IgD-negative memory B cell (primary cell): ENCODE results near the gene CCDC112. TPM values are rescaled to one million over a fixed set of nuclear protein-coding genes. Genes with fewer than 3 reads are reported as not detected.

ENCODE experiments used
- H3K27ac Mint-ChIP-seq, 3 donors: one replicate each; pipeline ENCODE4 v1.8.0; 2020 to 2022; ENCODE audit warnings: mild to moderate bottlenecking in 3 of 3, mixed read lengths in 3 of 3, moderate library complexity in 1 of 3
- H3K27me3 Mint-ChIP-seq: one replicate; pipeline ENCODE4 v1.8.0; 2021; ENCODE audit warnings: mixed read lengths
- H3K36me3 Mint-ChIP-seq: one replicate; pipeline ENCODE4 v1.8.0; 2020; ENCODE audit warnings: mild to moderate bottlenecking, mixed read lengths
- H3K4me1 Mint-ChIP-seq, 3 donors: one replicate each; pipeline ENCODE4 v1.8.0; 2020 to 2022; ENCODE audit warnings: mixed read lengths in 3 of 3, mild to moderate bottlenecking in 1 of 3
- H3K4me3 Mint-ChIP-seq, 4 donors: one replicate each; pipeline ENCODE4 v1.8.0; 2020 to 2022; ENCODE audit warnings: mild to moderate bottlenecking in 4 of 4, mixed read lengths in 4 of 4, moderate library complexity in 3 of 4
- H3K9me3 Mint-ChIP-seq, 3 donors: one replicate each; pipeline ENCODE4 v1.8.0; 2020 to 2021; ENCODE audit warnings: mixed read lengths in 3 of 3, mild to moderate bottlenecking in 1 of 3
- polyA plus RNA-seq: library from polyadenylated mRNA; unstranded; fragments of 300-500 nt; fragmentation: Illumina TruSeq; gene quantifications from one replicate; pipeline ENCODE4 v1.2.3, GENCODE V29; 2021

Gene CCDC112
- polyA plus RNA-seq, 1 donor from 2014 or later, result 10.8 TPM

DNA sequence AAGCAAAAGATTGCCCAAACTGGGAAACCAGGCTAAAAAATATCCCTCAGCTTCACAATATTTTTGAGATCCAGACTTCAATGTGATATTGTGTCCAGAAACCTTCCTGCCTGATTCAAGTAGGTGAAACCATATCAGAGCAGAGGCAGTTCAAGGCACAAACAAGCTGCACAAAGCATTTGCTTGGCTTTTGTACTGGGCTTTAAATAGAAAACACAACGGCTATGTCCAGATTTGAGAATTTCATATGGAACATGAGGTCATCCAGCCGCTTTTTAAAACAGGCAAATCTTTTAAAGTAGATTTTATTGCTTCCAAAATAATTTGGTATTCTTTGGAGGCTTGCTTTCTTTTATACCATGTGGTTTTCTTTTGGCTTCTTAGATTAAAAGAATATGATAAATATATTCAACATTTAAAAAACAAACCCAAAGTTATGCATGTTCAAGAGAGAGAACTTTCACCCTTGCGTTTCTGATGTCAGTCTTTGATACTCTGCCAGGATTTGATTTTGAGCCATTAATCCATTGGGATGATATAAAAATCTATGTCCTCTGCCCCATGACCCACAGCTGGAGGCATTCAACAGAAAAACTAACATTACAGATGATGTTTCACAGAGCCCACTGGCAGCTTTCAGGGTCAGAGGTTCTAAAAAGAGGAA is 29.0 kb upstream of the CCDC112 start:
- Mint-ChIP-seq H3K9me3 (no peaks in the 10 kb centered on the region), H3K27ac (no peak overlapping the region), H3K36me3 (peaks cover 2% of the 10 kb centered on the region), H3K27me3 (no peaks in the 10 kb centered on the region), H3K4me3 (no peak overlapping the region), H3K4me1 (peaks cover 14 to 24% (median 19%) of the 10 kb centered on the region in 3 donors)

- Mint-ChIP-seq H3K4me3 (no peak overlapping the region), H3K9me3 (no peaks in the 10 kb centered on the region), H3K36me3 (peaks cover 2% of the 10 kb centered on the region), H3K27me3 (no peaks in the 10 kb centered on the region), H3K4me1 (peaks cover 8 to 16% (median 10%) of the 10 kb centered on the region in 3 donors), H3K27ac (no peak overlapping the region)
Observed at GRCh38 chr5:115324021-115324420, 27.6 kb upstream of the CCDC112 start.

- no peaks in the 10 kb centered on the region for H3K27me3 Mint-ChIP-seq
- H3K9me3 Mint-ChIP-seq, result no peaks in the 10 kb centered on the region
Observed at GRCh38 chr5:115322729-115323128, 26.3 kb upstream of the CCDC112 start.

DNA sequence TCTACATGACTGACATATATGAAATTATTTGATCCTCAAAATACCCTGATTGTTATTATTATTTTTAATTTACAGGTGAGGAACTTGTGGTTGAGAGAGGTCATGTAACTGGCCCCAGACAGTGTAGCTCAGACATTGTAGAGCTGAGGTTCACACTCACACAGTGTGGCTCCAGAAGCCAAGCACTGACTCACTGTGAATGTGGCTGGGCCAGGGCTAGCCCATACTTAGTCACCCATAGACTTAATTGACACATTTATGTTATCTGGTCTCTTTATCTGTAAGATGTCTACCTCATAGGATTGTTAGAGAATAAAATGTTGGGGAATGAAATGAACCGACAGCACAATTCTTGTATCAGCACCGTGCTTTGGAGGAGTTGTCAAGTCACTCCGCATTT is 24.9 kb upstream of the CCDC112 start:
- H3K27ac Mint-ChIP-seq, result no peak overlapping the region
- H3K4me3 Mint-ChIP-seq, result no peak overlapping the region
- peaks cover 2% of the 10 kb centered on the region for H3K36me3 Mint-ChIP-seq
- H3K4me1 Mint-ChIP-seq, result no peaks in the 10 kb centered on the region
- H3K27me3 Mint-ChIP-seq, result no peaks in the 10 kb centered on the region
- no peaks in the 10 kb centered on the region for H3K9me3 Mint-ChIP-seq

More at GRCh38 chr5:115322729-115323128, 26.3 kb upstream of the CCDC112 start:
- peaks cover 2% of the 10 kb centered on the region for H3K36me3 Mint-ChIP-seq
- H3K27ac Mint-ChIP-seq, result no peak overlapping the region
- H3K4me3 Mint-ChIP-seq, result no peak overlapping the region
- peaks cover 0 to 3% (median 0%) of the 10 kb centered on the region in 3 donors for H3K4me1 Mint-ChIP-seq

- Mint-ChIP-seq H3K4me3 (no peak overlapping the region), H3K36me3 (peaks cover 2% of the 10 kb centered on the region), H3K4me1 (no peaks in the 10 kb centered on the region), H3K27ac (no peak overlapping the region), H3K9me3 (no peaks in the 10 kb centered on the region), H3K27me3 (no peaks in the 10 kb centered on the region)
Observed at GRCh38 chr5:115320515-115320914, 24.1 kb upstream of the CCDC112 start.

GRCh38 chr5:115320006-115320405 is 23.6 kb upstream of the CCDC112 start:
- no peak overlapping the region for H3K27ac Mint-ChIP-seq
- no peaks in the 10 kb centered on the region for H3K27me3 Mint-ChIP-seq
- H3K36me3 Mint-ChIP-seq, result peaks cover 2% of the 10 kb centered on the region
- H3K4me1 Mint-ChIP-seq, result no peaks in the 10 kb centered on the region
- H3K9me3 Mint-ChIP-seq, result no peaks in the 10 kb centered on the region
- no peak overlapping the region for H3K4me3 Mint-ChIP-seq

- Mint-ChIP-seq H3K4me1 (no peaks in the 10 kb centered on the region), H3K27me3 (no peaks in the 10 kb centered on the region), H3K36me3 (peaks cover 2% of the 10 kb centered on the region), H3K4me3 (no peak overlapping the region), H3K9me3 (no peaks in the 10 kb centered on the region), H3K27ac (no peak overlapping the region)
Observed at GRCh38 chr5:115319007-115319406, 22.6 kb upstream of the CCDC112 start.

GRCh38 chr5:115317736-115318135 is 21.3 kb upstream of the CCDC112 start:
- no peak overlapping the region for H3K4me3 Mint-ChIP-seq
- H3K9me3 Mint-ChIP-seq, result no peaks in the 10 kb centered on the region
- H3K27me3 Mint-ChIP-seq, result no peaks in the 10 kb centered on the region

DNA sequence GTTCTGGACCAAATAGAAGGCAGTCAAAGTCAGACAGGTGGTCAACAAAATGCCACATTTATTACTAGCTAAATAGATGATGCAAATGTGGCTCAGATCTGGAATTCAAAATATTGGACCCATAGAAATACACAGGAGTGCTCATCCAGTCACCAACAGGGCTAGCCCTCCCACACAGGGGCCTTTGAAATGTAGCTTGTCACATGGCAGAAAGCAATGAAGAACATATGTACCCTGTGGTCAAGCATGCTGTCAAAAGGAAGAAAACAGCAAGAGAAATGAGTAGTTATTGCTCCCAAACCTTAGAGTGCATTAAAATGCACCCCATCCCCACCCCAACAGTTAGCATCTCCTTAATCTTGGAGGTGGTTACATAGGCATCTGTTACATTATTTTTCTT is 20.9 kb upstream of the CCDC112 start:
- Mint-ChIP-seq H3K36me3 (no peaks in the 10 kb centered on the region), H3K27ac (no peak overlapping the region), H3K9me3 (no peaks in the 10 kb centered on the region), H3K4me1 (no peaks in the 10 kb centered on the region), H3K27me3 (no peaks in the 10 kb centered on the region), H3K4me3 (no peak overlapping the region)

More at GRCh38 chr5:115317736-115318135, 21.3 kb upstream of the CCDC112 start:
- peak overlapping the region in 1 of 3 donors; percentile 27 for H3K27ac Mint-ChIP-seq
- H3K36me3 Mint-ChIP-seq, result no peaks in the 10 kb centered on the region
- H3K4me1 Mint-ChIP-seq, result no peaks in the 10 kb centered on the region

- H3K36me3 Mint-ChIP-seq, result no peaks in the 10 kb centered on the region
- H3K27ac Mint-ChIP-seq, result no peak overlapping the region
- H3K9me3 Mint-ChIP-seq, result no peaks in the 10 kb centered on the region
- H3K4me3 Mint-ChIP-seq, result no peak overlapping the region
- no peaks in the 10 kb centered on the region for H3K27me3 Mint-ChIP-seq
- no peaks in the 10 kb centered on the region for H3K4me1 Mint-ChIP-seq
Observed at GRCh38 chr5:115313632-115314031, 17.2 kb upstream of the CCDC112 start.

GRCh38 chr5:115313052-115313451 is 16.6 kb upstream of the CCDC112 start:
- Mint-ChIP-seq H3K4me1 (no peaks in the 10 kb centered on the region), H3K27ac (no peak overlapping the region), H3K27me3 (no peaks in the 10 kb centered on the region), H3K4me3 (no peak overlapping the region), H3K9me3 (no peaks in the 10 kb centered on the region), H3K36me3 (no peaks in the 10 kb centered on the region)

DNA sequence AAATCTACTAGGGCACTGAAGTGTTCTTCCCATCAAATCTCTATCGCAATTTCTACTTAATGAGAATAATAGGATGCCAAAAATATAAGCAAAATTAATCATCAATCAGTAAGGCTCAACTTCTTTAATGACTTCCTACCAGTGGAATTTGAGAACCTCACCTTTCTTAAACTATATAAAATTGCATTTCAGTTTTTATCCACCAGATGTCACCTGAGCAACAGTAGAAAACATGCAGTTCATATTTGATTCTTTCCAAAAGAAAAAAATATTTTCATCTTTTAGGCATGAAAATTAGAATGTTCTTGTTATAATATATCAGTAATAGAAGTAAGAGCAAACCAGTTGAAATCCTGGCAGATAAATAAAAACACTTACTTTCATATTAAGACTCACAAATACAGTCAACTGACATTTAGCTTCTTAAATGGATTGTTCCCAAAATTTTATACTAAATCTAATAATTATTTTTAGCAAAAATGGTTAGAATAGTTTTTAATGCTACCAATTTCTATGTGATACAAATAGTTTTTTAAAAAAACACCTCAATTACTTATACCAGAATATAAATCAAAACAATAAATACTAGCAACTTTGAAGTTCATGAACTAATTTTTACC is 13.4 kb upstream of the CCDC112 start:
- Mint-ChIP-seq H3K36me3 (no peaks in the 10 kb centered on the region), H3K4me3 (no peak overlapping the region), H3K27me3 (no peaks in the 10 kb centered on the region), H3K27ac (no peak overlapping the region), H3K4me1 (no peaks in the 10 kb centered on the region), H3K9me3 (no peaks in the 10 kb centered on the region)

- Mint-ChIP-seq H3K36me3 (no peaks in the 10 kb centered on the region), H3K27me3 (no peaks in the 10 kb centered on the region), H3K4me1 (no peaks in the 10 kb centered on the region)
Observed at GRCh38 chr5:115308815-115309214, 12.4 kb upstream of the CCDC112 start.

GRCh38 chr5:115306011-115306536 is 9.6 kb upstream of the CCDC112 start:
- Mint-ChIP-seq H3K27me3 (peaks cover 1% of the 10 kb centered on the region), H3K4me3 (no peak overlapping the region), H3K36me3 (no peaks in the 10 kb centered on the region), H3K27ac (no peak overlapping the region), H3K4me1 (no peaks in the 10 kb centered on the region), H3K9me3 (no peaks in the 10 kb centered on the region)

More at GRCh38 chr5:115308815-115309214, 12.4 kb upstream of the CCDC112 start:
- Mint-ChIP-seq H3K4me3 (no peak overlapping the region), H3K9me3 (no peaks in the 10 kb centered on the region), H3K27ac (no peak overlapping the region)

DNA sequence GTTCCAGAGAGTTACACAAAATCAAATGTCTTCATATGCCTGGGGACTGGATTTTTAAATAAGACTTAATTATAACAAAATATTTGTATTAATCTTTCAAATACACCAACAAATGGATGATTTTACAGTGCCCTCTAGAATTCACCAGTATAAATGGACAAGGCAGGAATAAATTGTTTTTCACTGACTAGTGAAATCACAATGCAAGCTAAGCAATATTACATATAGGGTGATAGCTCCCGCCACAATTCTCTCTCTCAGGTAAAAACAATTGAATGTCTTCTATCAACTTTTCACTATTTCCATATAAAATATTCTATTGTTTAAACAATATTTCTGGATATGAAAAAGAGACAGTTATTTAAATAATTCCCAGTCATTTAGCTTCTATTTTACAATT is 8.0 kb upstream of the CCDC112 start:
- H3K4me3 Mint-ChIP-seq, result no peak overlapping the region
- no peaks in the 10 kb centered on the region for H3K9me3 Mint-ChIP-seq
- no peaks in the 10 kb centered on the region for H3K4me1 Mint-ChIP-seq
- no peaks in the 10 kb centered on the region for H3K36me3 Mint-ChIP-seq
- peaks cover 1% of the 10 kb centered on the region for H3K27me3 Mint-ChIP-seq
- no peak overlapping the region for H3K27ac Mint-ChIP-seq

- Mint-ChIP-seq H3K27me3 (peaks cover 1% of the 10 kb centered on the region), H3K36me3 (no peaks in the 10 kb centered on the region), H3K4me3 (peak overlapping the region in 1 of 4 donors; percentile 7), H3K4me1 (peaks cover 11 to 23% (median 12%) of the 10 kb centered on the region in 3 donors), H3K9me3 (no peaks in the 10 kb centered on the region), H3K27ac (no peak overlapping the region)
Observed at GRCh38 chr5:115298811-115299210, 2.4 kb upstream of the CCDC112 start.
